Cardiac muscle cell (in vitro differentiated cells and primary cell): ENCODE measurements around the gene PLEKHM1. TPM values are rescaled to one million over a fixed set of nuclear protein-coding genes. Genes with fewer than 3 reads are reported as not detected.

Experiments
- DNase-seq, 2 donors: peaks; one replicate each; pipeline versions ENCODE4 v3.0.0 to v3.0.0-alpha.2; 2010 to 2017; ENCODE audit warnings: low read depth in 1 of 2, low spot score in 1 of 2
- H3K27ac ChIP-seq: fragments of 200-600 bp; sonication (generic); 2 replicates; pipeline ENCODE4 v1.5.1; 2016
- H3K27me3 ChIP-seq: fragments of 200-600 bp; sonication (generic); 2 replicates; pipeline ENCODE4 v1.6.0; 2016; ENCODE audit warnings: control low read depth
- H3K36me3 ChIP-seq: fragments of 200-600 bp; sonication (generic); 2 replicates; pipeline ENCODE4 v1.5.1; 2016; ENCODE audit warnings: control low read depth
- H3K4me1 ChIP-seq: fragments of 200-600 bp; sonication (generic); 2 replicates; pipeline ENCODE4 v1.8.1; 2017; ENCODE audit warnings: low read depth, mild to moderate bottlenecking, mixed run types
- H3K4me3 ChIP-seq: fragments of 200-600 bp; sonication (generic); 2 replicates; pipeline ENCODE4 v1.5.1; 2016; ENCODE audit warnings: mild to moderate bottlenecking
- H3K9me3 ChIP-seq: fragments of 200-600 bp; sonication (generic); 2 replicates; pipeline ENCODE4 v1.5.1; 2017; ENCODE audit warnings: low read depth, mild to moderate bottlenecking, control low read depth
- CTCF ChIP-seq: IDR thresholded peaks from 2 replicates; pipeline ENCODE4 v1.5.1; 2012; ENCODE audit warnings: low read depth, mild to moderate bottlenecking, low read length
- polyA plus RNA-seq: library from polyadenylated mRNA; unstranded; fragments of >200 nt; fragmentation: Nextera tagmentation; extraction: Ambion mirVana; gene quantifications from 2 replicates; pipeline ENCODE4 v1.2.1, GENCODE V29; 2016
- total RNA-seq: library from RNA; depleted of rRNA; stranded (reverse); fragments of >200 nt; gene quantifications from 2 replicates; pipeline ENCODE4 v1.2.3, GENCODE V29; 2016

Gene PLEKHM1
- total and polyA plus RNA-seq, 2 experiments from 2014 or later = 13.5 to 50.8 TPM

GRCh38 chr17:45394913-45395568, 95.5 kb downstream of the PLEKHM1 start:
- peak; percentile 74 for TF ChIP-seq CTCF
- Histone ChIP-seq H3K4me1 (peaks cover 10% of the 10 kb centered on the region), H3K27ac (no peak overlapping the region), H3K4me3 (no peak overlapping the region), H3K9me3 (no peaks in the 10 kb centered on the region), H3K36me3 (no peaks in the 10 kb centered on the region), H3K27me3 (no peaks in the 10 kb centered on the region)
- peak; percentile 88 to 95 for DNase-seq

- no peak overlapping the region for H3K27ac ChIP-seq
- no peaks in the 10 kb centered on the region for H3K27me3 ChIP-seq
- no peak overlapping the region for H3K4me3 ChIP-seq
- no peaks in the 10 kb centered on the region for H3K36me3 ChIP-seq
- no peaks in the 10 kb centered on the region for H3K9me3 ChIP-seq
- TF ChIP-seq CTCF = no peak
- peaks cover 8% of the 10 kb centered on the region for H3K4me1 ChIP-seq
- DNase-seq = no peak
Measured at GRCh38 chr17:45394564-45394912, 96.0 kb downstream of the PLEKHM1 start.

- H3K27ac ChIP-seq = no peak overlapping the region
- TF ChIP-seq CTCF = no peak
- DNase-seq = no peak
Measured at GRCh38 chr17:45394091-45394490, 96.4 kb downstream of the PLEKHM1 start.

GRCh38 chr17:45393411-45393810, 97.1 kb downstream of the PLEKHM1 start:
- H3K27ac ChIP-seq = no peak overlapping the region
- no peak for TF ChIP-seq CTCF
- no peak for DNase-seq
- no peaks in the 10 kb centered on the region for H3K36me3 ChIP-seq
- no peaks in the 10 kb centered on the region for H3K4me1 ChIP-seq
- H3K27me3 ChIP-seq = no peaks in the 10 kb centered on the region
- H3K4me3 ChIP-seq = no peak overlapping the region
- no peaks in the 10 kb centered on the region for H3K9me3 ChIP-seq

More at GRCh38 chr17:45394091-45394490, 96.4 kb downstream of the PLEKHM1 start:
- peaks cover 3% of the 10 kb centered on the region for H3K4me1 ChIP-seq
- H3K9me3 ChIP-seq = no peaks in the 10 kb centered on the region
- no peak overlapping the region for H3K4me3 ChIP-seq
- no peaks in the 10 kb centered on the region for H3K27me3 ChIP-seq
- H3K36me3 ChIP-seq = no peaks in the 10 kb centered on the region

- H3K27ac ChIP-seq = no peak overlapping the region
- H3K4me3 ChIP-seq = no peak overlapping the region
- no peaks in the 10 kb centered on the region for H3K27me3 ChIP-seq
- H3K9me3 ChIP-seq = no peaks in the 10 kb centered on the region
- DNase-seq = no peak
- no peaks in the 10 kb centered on the region for H3K36me3 ChIP-seq
- no peak for TF ChIP-seq CTCF
- no peaks in the 10 kb centered on the region for H3K4me1 ChIP-seq
Measured at GRCh38 chr17:45391918-45392317, 98.6 kb downstream of the PLEKHM1 start.
